Chondrocyte (in vitro differentiated cells): ENCODE measurements around the gene MRM2. TPM values are rescaled to one million over a fixed set of nuclear protein-coding genes. Genes with fewer than 3 reads are reported as not detected.

Experiments
- DNase-seq: peaks from one replicate; pipeline ENCODE4 v3.0.0; 2021; ENCODE audit warnings: mixed read lengths, low spot score
- H3K27ac Mint-ChIP-seq: one replicate; pipeline ENCODE4 v1.8.0; 2021; ENCODE audit warnings: mild to moderate bottlenecking, moderate library complexity, mixed read lengths; ENCODE audit not compliant: unreplicated experiment
- H3K27me3 Mint-ChIP-seq: 2 replicates; pipeline ENCODE4 v1.8.0; 2021; ENCODE audit warnings: low read depth, mixed read lengths
- H3K36me3 Mint-ChIP-seq: 2 replicates; pipeline ENCODE4 v1.8.0; 2021; ENCODE audit warnings: low read depth, mixed read lengths
- H3K4me1 Mint-ChIP-seq: 2 replicates; pipeline ENCODE4 v1.8.0; 2021; ENCODE audit warnings: low read depth, mild to moderate bottlenecking, mixed read lengths
- H3K4me3 Mint-ChIP-seq: one replicate; pipeline ENCODE4 v1.8.0; 2021; ENCODE audit warnings: mild to moderate bottlenecking, moderate library complexity, mixed read lengths; ENCODE audit not compliant: unreplicated experiment
- H3K9me3 Mint-ChIP-seq: 2 replicates; pipeline ENCODE4 v1.8.0; 2021; ENCODE audit warnings: low read depth, mixed read lengths
- total RNA-seq: library from RNA; stranded (reverse); gene quantifications from 3 replicates; pipeline ENCODE4 v1.2.1, GENCODE V29; 2021
- TF ChIP-seq, protein P1 (sequence below): fragments of 200-600 bp; sonication (generic); IDR thresholded peaks from 2 replicates; pipeline ENCODE4 v1.5.0; 2021; ENCODE audit warnings: antibody characterized with exemption, mild to moderate bottlenecking, moderate library complexity

MRM2 gene
- total RNA-seq, 1 donor from 2014 or later, result 17.8 TPM

DNA sequence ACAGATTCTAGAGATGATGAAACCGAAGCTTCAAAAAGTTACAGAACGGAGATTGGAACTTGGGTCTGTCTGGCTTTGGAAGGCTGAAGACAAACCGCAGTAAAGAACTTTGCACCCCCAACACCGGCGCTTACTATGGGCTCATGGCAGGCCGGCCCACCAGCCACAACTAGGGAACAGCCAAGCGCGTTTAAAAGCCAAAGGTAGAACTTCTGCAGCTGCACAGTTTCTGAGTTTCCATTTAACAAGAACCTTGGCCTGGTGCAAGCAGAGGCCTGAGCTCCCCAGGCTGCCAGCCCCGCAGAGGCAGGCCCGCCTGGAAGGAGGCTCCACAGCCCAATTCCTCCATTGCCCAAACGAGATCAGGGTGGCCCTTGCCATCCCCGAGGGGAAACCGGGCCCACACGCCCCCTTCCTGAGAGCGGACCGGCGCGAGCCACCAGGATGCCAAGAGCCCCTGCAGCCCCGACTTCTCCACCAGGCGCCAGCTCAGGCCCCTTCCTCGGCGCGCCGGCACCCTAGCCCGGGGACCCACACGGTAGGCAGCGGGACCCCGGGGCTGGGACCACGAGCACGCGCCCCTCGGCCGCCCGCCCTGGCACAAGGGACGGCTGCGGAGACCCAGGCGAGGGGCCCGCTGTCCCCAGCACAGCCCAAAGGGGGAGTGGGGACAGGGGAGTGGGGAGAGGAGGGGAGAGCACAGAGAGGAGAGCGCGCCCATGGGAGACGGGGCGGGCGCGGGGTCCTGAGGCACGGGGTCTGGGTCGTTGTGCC, 9.8 kb downstream of the MRM2 start:
- Mint-ChIP-seq H3K9me3 (no peaks in the 10 kb centered on the region), H3K27me3 (no peaks in the 10 kb centered on the region), H3K4me3 (peak overlapping the region; percentile 87), H3K27ac (peak overlapping the region; percentile 82), H3K36me3 (peaks cover 11% of the 10 kb centered on the region), H3K4me1 (peaks cover 16% of the 10 kb centered on the region)
- TF ChIP-seq, protein P1, sequence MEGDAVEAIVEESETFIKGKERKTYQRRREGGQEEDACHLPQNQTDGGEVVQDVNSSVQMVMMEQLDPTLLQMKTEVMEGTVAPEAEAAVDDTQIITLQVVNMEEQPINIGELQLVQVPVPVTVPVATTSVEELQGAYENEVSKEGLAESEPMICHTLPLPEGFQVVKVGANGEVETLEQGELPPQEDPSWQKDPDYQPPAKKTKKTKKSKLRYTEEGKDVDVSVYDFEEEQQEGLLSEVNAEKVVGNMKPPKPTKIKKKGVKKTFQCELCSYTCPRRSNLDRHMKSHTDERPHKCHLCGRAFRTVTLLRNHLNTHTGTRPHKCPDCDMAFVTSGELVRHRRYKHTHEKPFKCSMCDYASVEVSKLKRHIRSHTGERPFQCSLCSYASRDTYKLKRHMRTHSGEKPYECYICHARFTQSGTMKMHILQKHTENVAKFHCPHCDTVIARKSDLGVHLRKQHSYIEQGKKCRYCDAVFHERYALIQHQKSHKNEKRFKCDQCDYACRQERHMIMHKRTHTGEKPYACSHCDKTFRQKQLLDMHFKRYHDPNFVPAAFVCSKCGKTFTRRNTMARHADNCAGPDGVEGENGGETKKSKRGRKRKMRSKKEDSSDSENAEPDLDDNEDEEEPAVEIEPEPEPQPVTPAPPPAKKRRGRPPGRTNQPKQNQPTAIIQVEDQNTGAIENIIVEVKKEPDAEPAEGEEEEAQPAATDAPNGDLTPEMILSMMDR, result peak; percentile 40
- DNase-seq, result no peak

DNA sequence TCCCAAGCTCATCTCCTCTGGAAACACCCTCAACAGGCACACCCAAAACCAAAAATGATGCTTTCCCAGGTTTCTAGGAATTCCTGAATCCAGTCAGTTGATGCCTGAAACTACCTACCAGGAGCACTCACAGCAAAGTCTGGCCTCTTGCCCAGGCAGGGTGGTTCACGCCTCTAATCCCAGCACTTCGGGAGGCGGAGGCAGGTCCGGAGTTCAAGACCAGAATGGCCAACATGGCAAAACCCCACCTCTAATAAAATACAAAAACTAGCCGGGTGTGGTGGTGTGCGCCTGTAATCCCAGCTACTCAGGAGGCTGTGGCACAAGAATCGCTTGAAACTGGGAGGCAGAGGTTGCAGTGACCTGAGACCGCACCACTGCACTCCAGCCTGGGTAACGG, 11.1 kb downstream of the MRM2 start:
- no peaks in the 10 kb centered on the region for H3K9me3 Mint-ChIP-seq
- peaks cover 16% of the 10 kb centered on the region for H3K4me1 Mint-ChIP-seq
- no peaks in the 10 kb centered on the region for H3K27me3 Mint-ChIP-seq
- TF ChIP-seq, protein P1, result no peak
- H3K4me3 Mint-ChIP-seq, result no peak overlapping the region
- no peak for DNase-seq
- peaks cover 10% of the 10 kb centered on the region for H3K36me3 Mint-ChIP-seq
- no peak overlapping the region for H3K27ac Mint-ChIP-seq

DNA sequence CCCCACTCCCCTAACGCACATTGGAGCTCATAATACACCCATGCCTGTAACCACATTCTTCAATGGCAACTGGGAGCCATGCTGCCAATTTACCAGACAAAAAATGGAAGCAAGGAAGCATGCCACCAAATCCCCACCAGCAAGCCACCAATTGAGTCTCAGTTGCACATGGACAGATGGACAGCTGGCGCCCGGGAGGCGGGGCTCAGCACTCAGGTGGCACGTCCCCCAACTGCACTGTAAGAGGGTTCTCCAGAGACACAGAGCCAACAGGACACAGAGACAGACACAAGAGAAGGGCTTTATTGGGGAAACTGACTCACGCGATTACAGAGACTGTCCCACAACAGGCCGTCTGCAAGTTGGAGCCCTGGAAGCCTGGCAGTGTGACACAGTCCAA, 11.8 kb downstream of the MRM2 start:
- Mint-ChIP-seq H3K4me3 (no peak overlapping the region), H3K27ac (no peak overlapping the region), H3K9me3 (no peaks in the 10 kb centered on the region), H3K27me3 (no peaks in the 10 kb centered on the region), H3K36me3 (peaks cover 13% of the 10 kb centered on the region), H3K4me1 (peaks cover 16% of the 10 kb centered on the region)
- TF ChIP-seq, protein P1, result no peak
- no peak for DNase-seq

DNA sequence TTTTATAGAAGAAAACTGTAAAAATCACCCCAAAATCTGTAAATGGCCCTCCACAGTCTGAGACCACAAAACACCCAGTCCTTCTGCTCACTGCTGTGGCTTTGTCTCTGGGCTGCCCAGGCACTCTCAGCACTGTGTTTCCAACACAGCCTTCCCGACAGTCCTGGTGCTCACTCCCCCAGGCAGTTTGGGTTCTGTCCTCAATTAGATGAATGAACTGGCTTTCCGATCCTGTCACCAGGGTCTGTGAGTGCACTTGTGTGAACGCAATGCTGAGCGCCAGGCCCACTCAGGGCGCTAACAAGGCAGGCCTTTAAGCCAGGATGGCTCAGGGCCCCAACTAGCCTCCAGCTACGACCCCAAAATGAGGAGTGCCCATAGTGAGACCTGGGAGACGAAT, 12.5 kb downstream of the MRM2 start:
- peaks cover 13% of the 10 kb centered on the region for H3K36me3 Mint-ChIP-seq
- DNase-seq, result no peak

DNA sequence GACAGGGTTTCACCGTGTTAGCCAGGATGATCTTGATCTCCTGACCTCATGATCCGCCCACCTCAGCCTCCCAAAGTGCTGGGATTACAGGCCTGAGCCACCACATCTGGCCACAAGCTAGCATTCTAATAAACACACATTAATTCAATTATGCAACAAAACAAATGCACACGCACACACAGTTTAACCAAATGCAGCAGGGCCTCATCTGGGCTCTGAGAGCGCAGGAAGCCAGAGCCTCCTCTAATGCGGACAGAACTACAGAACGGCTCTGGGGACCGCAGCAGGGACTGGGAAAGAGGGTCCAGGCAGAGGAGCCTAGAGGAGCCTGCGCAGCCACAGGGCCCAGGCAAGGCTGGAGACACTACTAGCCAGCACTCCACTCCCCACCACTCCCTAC, 13.1 kb downstream of the MRM2 start:
- Mint-ChIP-seq H3K4me3 (no peak overlapping the region), H3K27me3 (no peaks in the 10 kb centered on the region), H3K27ac (no peak overlapping the region), H3K4me1 (peaks cover 16% of the 10 kb centered on the region), H3K36me3 (peaks cover 13% of the 10 kb centered on the region), H3K9me3 (no peaks in the 10 kb centered on the region)
- TF ChIP-seq, protein P1, result no peak
- no peak for DNase-seq

More for the DNA sequence above, 12.5 kb downstream of the MRM2 start:
- Mint-ChIP-seq H3K4me3 (no peak overlapping the region), H3K9me3 (no peaks in the 10 kb centered on the region), H3K4me1 (peaks cover 16% of the 10 kb centered on the region), H3K27ac (no peak overlapping the region), H3K27me3 (no peaks in the 10 kb centered on the region)
- TF ChIP-seq, protein P1, result no peak
